ENCODE data around the gene TMEM267.
"Not testable (repeated sequence)": the region's sequence is repeated elsewhere in the genome, so short reads cannot be mapped to it uniquely, and the experiment has no call there.

Gene TMEM267

GRCh38 chr5:43433382-43433781 is 50.3 kb downstream of the TMEM267 start:
- Mint-ChIP-seq H3K36me3 (ENCODE audit: low read depth) (peaks cover 6% of the 10 kb centered on the region), H3K4me1 (peaks cover 10% of the 10 kb centered on the region), H3K4me3 (no peak overlapping the region), H3K9me3 (peaks cover 14% of the 10 kb centered on the region), H3K27me3 (ENCODE audit: low read depth) (no peaks in the 10 kb centered on the region), H3K27ac (no peak overlapping the region)
- no peak for TF ChIP-seq CTCF (IDR thresholded peaks at IDR 0.05; ENCODE audit: unreplicated experiment in 3 of 3)

GRCh38 chr5:43432486-43433375 is 50.9 kb downstream of the TMEM267 start:
- Mint-ChIP-seq H3K9me3 (peaks cover 8% of the 10 kb centered on the region), H3K4me3 (no peak overlapping the region), H3K36me3 (ENCODE audit: low read depth) (peaks cover under 1% of the 10 kb centered on the region), H3K4me1 (peaks cover 10% of the 10 kb centered on the region), H3K27me3 (ENCODE audit: low read depth) (no peaks in the 10 kb centered on the region), H3K27ac (peak overlapping the region; percentile 27 to 60 (median 54))
- no peak for TF ChIP-seq CTCF (IDR thresholded peaks at IDR 0.05; ENCODE audit: unreplicated experiment in 3 of 3)

- Mint-ChIP-seq H3K9me3 (no peaks in the 10 kb centered on the region), H3K36me3 (ENCODE audit: low read depth) (no peaks in the 10 kb centered on the region), H3K4me1 (peaks cover 10% of the 10 kb centered on the region), H3K27me3 (ENCODE audit: low read depth) (no peaks in the 10 kb centered on the region), H3K27ac (peak overlapping the region in 1 of 3 experiments; percentile 9), H3K4me3 (no peak overlapping the region)
- TF ChIP-seq CTCF (IDR thresholded peaks at IDR 0.05; ENCODE audit: unreplicated experiment in 3 of 3), result no peak
These were observed 54.0 kb downstream of the TMEM267 start for GRCh38 chr5:43429706-43430105.

- no peak overlapping the region for H3K27ac Mint-ChIP-seq
- H3K27me3 Mint-ChIP-seq (ENCODE audit: low read depth), result no peaks in the 10 kb centered on the region
- TF ChIP-seq CTCF (IDR thresholded peaks at IDR 0.05; ENCODE audit: unreplicated experiment in 3 of 3), result no peak
- H3K4me1 Mint-ChIP-seq, result peaks cover 10% of the 10 kb centered on the region
- no peaks in the 10 kb centered on the region for H3K9me3 Mint-ChIP-seq
- no peaks in the 10 kb centered on the region for H3K36me3 Mint-ChIP-seq (ENCODE audit: low read depth)
- no peak overlapping the region for H3K4me3 Mint-ChIP-seq
These were observed 54.6 kb downstream of the TMEM267 start for GRCh38 chr5:43429016-43429415.

- no peaks in the 10 kb centered on the region for H3K36me3 Mint-ChIP-seq (ENCODE audit: low read depth)
- H3K4me1 Mint-ChIP-seq, result peaks cover 5% of the 10 kb centered on the region
- no peaks in the 10 kb centered on the region for H3K9me3 Mint-ChIP-seq
- H3K27me3 Mint-ChIP-seq (ENCODE audit: low read depth), result no peaks in the 10 kb centered on the region
- no peak overlapping the region for H3K27ac Mint-ChIP-seq
- no peak overlapping the region for H3K4me3 Mint-ChIP-seq
- TF ChIP-seq CTCF (IDR thresholded peaks at IDR 0.05; ENCODE audit: unreplicated experiment in 3 of 3), result no peak
These were observed 56.4 kb downstream of the TMEM267 start for GRCh38 chr5:43427306-43427705.

- Mint-ChIP-seq H3K9me3 (no peaks in the 10 kb centered on the region), H3K27ac (no peak overlapping the region), H3K4me1 (peaks cover 11% of the 10 kb centered on the region), H3K4me3 (no peak overlapping the region), H3K36me3 (ENCODE audit: low read depth) (no peaks in the 10 kb centered on the region), H3K27me3 (ENCODE audit: low read depth) (no peaks in the 10 kb centered on the region)
- no peak for TF ChIP-seq CTCF (IDR thresholded peaks at IDR 0.05; ENCODE audit: unreplicated experiment in 3 of 3)
These were observed 57.7 kb downstream of the TMEM267 start for GRCh38 chr5:43425983-43426382.

- not testable (repeated sequence) for H3K27me3 Mint-ChIP-seq (ENCODE audit: low read depth); H3K36me3 Mint-ChIP-seq (ENCODE audit: low read depth); H3K4me3 Mint-ChIP-seq; H3K9me3 Mint-ChIP-seq
- H3K4me1 Mint-ChIP-seq, result peaks cover 11% of the 10 kb centered on the region
- peak overlapping the region in 1 of 3 experiments; percentile 64 for H3K27ac Mint-ChIP-seq
These were observed 60.6 kb downstream of the TMEM267 start for GRCh38 chr5:43423086-43423485.
